H1 (cell line): ENCODE results near the gene KRTAP10-4. TPM values are rescaled to one million over a fixed set of nuclear protein-coding genes. Genes with fewer than 3 reads are reported as not detected.

Experiments used
- CTCF ChIA-PET: fragments of 300-600 bp; sonication (Branson Sonifier 250); formaldehyde crosslinking; loops from one replicate; lab custom pipeline; 2021; ENCODE audit not compliant: partially characterized antibody; lab: Charles Lee
- POLR2A ChIA-PET: fragments of 300-600 bp; sonication (Branson Sonifier 250); formaldehyde crosslinking; loops from one replicate; lab custom pipeline; 2021; ENCODE audit warnings: inconsistent platforms; ENCODE audit not compliant: partially characterized antibody; lab: Charles Lee
- DNase-seq, 2 experiments: peaks; one replicate each; pipeline versions ENCODE4 v3.0.0 to v3.0.0-alpha.2; 2010 to 2022; ENCODE audit warnings: low spot score in 2 of 2, low read depth in 1 of 2, mixed read lengths in 1 of 2
- FAIRE-seq: peaks from 2 replicates; lab custom pipeline; 2011; peaks lifted over from hg19 to GRCh38; lab: Jason Lieb, UNC
- H2AFZ ChIP-seq: 2 replicates; pipeline ENCODE4 v1.8.1; 2012; ENCODE audit warnings: low read length, inconsistent platforms
- H2AK5ac ChIP-seq: 2 replicates; pipeline ENCODE4 v1.6.1; 2013; ENCODE audit warnings: low read depth, low read length
- H2BK120ac ChIP-seq: replicated peaks from 2 replicates; pipeline ENCODE3; 2013; ENCODE audit warnings: low read depth, low read length, inconsistent platforms
- H2BK12ac ChIP-seq: 2 replicates; pipeline ENCODE4 v1.6.1; 2013; ENCODE audit warnings: low read depth, low read length
- H2BK15ac ChIP-seq: 2 replicates; pipeline ENCODE4 v1.6.1; 2013; ENCODE audit warnings: low read length
- H2BK20ac ChIP-seq: 2 replicates; pipeline ENCODE4 v1.6.1; 2013; ENCODE audit warnings: low read length
- H2BK5ac ChIP-seq: 2 replicates; pipeline ENCODE4 v1.6.1; 2013; ENCODE audit warnings: low read depth, low read length
- H3K14ac ChIP-seq: 2 replicates; pipeline ENCODE4 v1.6.1; 2013; ENCODE audit warnings: inconsistent platforms; ENCODE audit not compliant: insufficient read length
- H3K18ac ChIP-seq: 2 replicates; pipeline ENCODE4 v1.6.1; 2013; ENCODE audit warnings: low read length; ENCODE audit errors: extremely low read depth
- H3K23ac ChIP-seq: 2 replicates; pipeline ENCODE4 v1.6.1; 2013; ENCODE audit warnings: inconsistent platforms; ENCODE audit not compliant: insufficient read length
- H3K23me2 ChIP-seq: 2 replicates; pipeline ENCODE4 v1.6.1; 2013; ENCODE audit warnings: low read depth, low read length
- H3K27ac ChIP-seq: 2 replicates; pipeline ENCODE4 v1.6.1; 2011; ENCODE audit warnings: low read depth, low read length, inconsistent platforms
- H3K27me3 ChIP-seq, 4 experiments: replicated peaks in 1 of 4; 1 replicate in 1 of 4; 2 replicates in 3 of 4; pipeline versions ENCODE4 v1.6.1 to v1.8.1; 2011 to 2013; ENCODE audit warnings: low read length in 3 of 4, mild to moderate bottlenecking in 3 of 4, inconsistent platforms in 2 of 4, mixed read lengths in 2 of 4, moderate library complexity in 1 of 4; ENCODE audit not compliant: control insufficient read depth in 3 of 4, insufficient read depth in 3 of 4; ENCODE audit errors: extremely low read depth in 1 of 4
- H3K36me3 ChIP-seq, 4 experiments: 2 replicates each; pipeline versions ENCODE4 v1.6.1 to v1.8.1; 2011 to 2013; ENCODE audit warnings: mild to moderate bottlenecking in 4 of 4, low read length in 3 of 4, moderate library complexity in 2 of 4, control low read depth in 1 of 4, inconsistent platforms in 1 of 4; ENCODE audit not compliant: insufficient read depth in 4 of 4, control insufficient read depth in 2 of 4
- H3K4ac ChIP-seq: replicated peaks from 2 replicates; pipeline ENCODE3; 2013; ENCODE audit warnings: low read length, low read depth, mixed read lengths, inconsistent platforms; ENCODE audit not compliant: insufficient read length
- H3K4me1 ChIP-seq, 4 experiments: replicated peaks in 1 of 4; 1 replicate in 1 of 4; 2 replicates in 3 of 4; pipeline versions ENCODE4 v1.6.1 to v1.8.1; 2011 to 2013; ENCODE audit warnings: low read length in 3 of 4, inconsistent platforms in 2 of 4, mixed read lengths in 1 of 4; ENCODE audit not compliant: insufficient read depth in 4 of 4, control insufficient read depth in 3 of 4
- H3K4me2 ChIP-seq, 2 experiments: 2 replicates each; pipeline versions ENCODE4 v1.6.1 to v1.8.1; 2011 to 2013; ENCODE audit warnings: low read depth in 2 of 2, low read length in 2 of 2, control low read depth in 1 of 2, inconsistent platforms in 1 of 2, mild to moderate bottlenecking in 1 of 2; ENCODE audit not compliant: insufficient read depth in 1 of 2
- H3K4me3 ChIP-seq, 4 experiments: fragments of 200-600, 300-600 bp in 1 of 4; sonication (generic), shearing (Covaris generic), sonication (Bioruptor Twin) in 1 of 4; 2 replicates each; pipeline versions ENCODE4 v1.5.1 to v1.8.1; 2011 to 2016; ENCODE audit warnings: low read length in 4 of 4, low read depth in 3 of 4, control low read depth in 2 of 4, inconsistent platforms in 2 of 4, mild to moderate bottlenecking in 2 of 4, mixed read lengths in 1 of 4, moderate library complexity in 1 of 4; ENCODE audit not compliant: insufficient read depth in 2 of 4; ENCODE audit errors: extremely low read depth in 1 of 4
- H3K56ac ChIP-seq: replicated peaks from 2 replicates; pipeline ENCODE3; 2013; ENCODE audit warnings: low read depth, mild to moderate bottlenecking, mixed read lengths, low read length, inconsistent platforms; ENCODE audit not compliant: insufficient read length
- H3K79me1 ChIP-seq: 2 replicates; pipeline ENCODE4 v1.6.1; 2013; ENCODE audit warnings: low read depth, low read length, control low read depth
- H3K79me2 ChIP-seq, 2 experiments: 2 replicates each; pipeline versions ENCODE4 v1.6.1 to v1.8.1; 2012 to 2013; ENCODE audit warnings: low read length in 2 of 2, mild to moderate bottlenecking in 2 of 2, inconsistent platforms in 1 of 2; ENCODE audit not compliant: insufficient read depth in 2 of 2, control insufficient read depth in 1 of 2
- H3K9ac ChIP-seq, 4 experiments: replicated peaks in 1 of 4; 1 replicate in 1 of 4; 2 replicates in 3 of 4; pipeline versions ENCODE4 v1.6.1 to v1.8.1; 2011 to 2013; ENCODE audit warnings: low read depth in 3 of 4, low read length in 3 of 4, control low read depth in 2 of 4, mild to moderate bottlenecking in 2 of 4, moderate library complexity in 2 of 4, inconsistent platforms in 1 of 4; ENCODE audit errors: extremely low read depth in 1 of 4
- H3K9me3 ChIP-seq, 2 experiments: 2 replicates each; pipeline versions ENCODE4 v1.6.1 to v1.8.1; 2012 to 2013; ENCODE audit warnings: mild to moderate bottlenecking in 2 of 2, moderate library complexity in 2 of 2, control low read depth in 1 of 2, inconsistent platforms in 1 of 2, low read depth in 1 of 2, low read length in 1 of 2, mixed read lengths in 1 of 2; ENCODE audit not compliant: insufficient read depth in 2 of 2
- H4K20me1 ChIP-seq, 2 experiments: replicated peaks in 1 of 2; 2 replicates each; pipeline versions ENCODE3 to v1.8.1; 2011 to 2013; ENCODE audit warnings: inconsistent platforms in 2 of 2, low read length in 2 of 2, mild to moderate bottlenecking in 1 of 2; ENCODE audit not compliant: insufficient read depth in 2 of 2, control insufficient read depth in 1 of 2
- H4K5ac ChIP-seq: 2 replicates; pipeline ENCODE4 v1.6.1; 2013; ENCODE audit warnings: low read length, low read depth, mixed read lengths, inconsistent platforms; ENCODE audit not compliant: insufficient read length
- H4K8ac ChIP-seq: 2 replicates; pipeline ENCODE4 v1.8.0; 2013; ENCODE audit warnings: mild to moderate bottlenecking, moderate library complexity, low read length, inconsistent platforms; ENCODE audit not compliant: insufficient read depth; ENCODE audit errors: extremely low read depth
- H4K91ac ChIP-seq: replicated peaks from 2 replicates; pipeline ENCODE3; 2013; ENCODE audit warnings: low read length, mixed read lengths, inconsistent platforms; ENCODE audit not compliant: insufficient read length
- CBX8 ChIP-seq: fragments of 300-800, 300-1000 bp; sonication (generic); IDR thresholded peaks from 2 replicates; pipeline ENCODE4 v1.7.1; 2016; ENCODE audit warnings: low read depth, low read length, borderline replicate concordance
- EZH2 ChIP-seq: fragments of 200-600 bp; sonication (generic); IDR thresholded peaks from 2 replicates; pipeline ENCODE4 v1.7.1; 2012; ENCODE audit warnings: low read depth, mild to moderate bottlenecking, moderate library complexity, low read length, inconsistent platforms; ENCODE audit not compliant: severe bottlenecking
- KDM5A ChIP-seq: fragments of 200-600 bp; IDR thresholded peaks from 2 replicates; pipeline ENCODE4 v1.7.1; 2012; ENCODE audit warnings: mild to moderate bottlenecking, low read length, inconsistent platforms, mixed read lengths
- MAFK ChIP-seq: IDR thresholded peaks from 2 replicates; pipeline ENCODE4 v1.6.1; 2012; ENCODE audit warnings: low read depth, mild to moderate bottlenecking, improper control_type of control experiment, low read length
- POLR2A ChIP-seq, 2 experiments: IDR thresholded peaks; 1 replicate in 1 of 2; 2 replicates in 1 of 2; pipeline ENCODE4 v1.6.1; 2011; ENCODE audit warnings: low read depth in 2 of 2, low read length in 2 of 2, mild to moderate bottlenecking in 2 of 2; ENCODE audit errors: control extremely low read depth in 1 of 2
- RNF2 ChIP-seq: fragments of 200-900, 300-1000 bp; sonication (generic); IDR thresholded peaks from 2 replicates; pipeline ENCODE4 v1.7.1; 2016; ENCODE audit warnings: borderline replicate concordance, low read depth, mild to moderate bottlenecking, antibody characterized with exemption, low read length; ENCODE audit not compliant: poor library complexity, severe bottlenecking; ENCODE audit errors: missing control alignments
- RXRA ChIP-seq: IDR thresholded peaks from 2 replicates; pipeline ENCODE4 v1.6.1; 2011; ENCODE audit warnings: low read depth, mild to moderate bottlenecking, low read length, moderate library complexity; ENCODE audit not compliant: insufficient read depth
- SIN3A ChIP-seq, 2 experiments: IDR thresholded peaks in 1 of 2; conservative IDR thresholded peaks in 1 of 2; 2 replicates each; pipeline ENCODE4 v1.6.1; 2011 to 2012; ENCODE audit warnings: low read length in 2 of 2, improper control_type of control experiment in 1 of 2, low read depth in 1 of 2, mild to moderate bottlenecking in 1 of 2
- SIX5 ChIP-seq: IDR thresholded peaks from 2 replicates; pipeline ENCODE4 v1.6.1; 2011; ENCODE audit warnings: mild to moderate bottlenecking, low read depth, low read length
- SUZ12 ChIP-seq: fragments of 200-600 bp; sonication (generic); IDR thresholded peaks from 2 replicates; pipeline ENCODE4 v1.6.1; 2012; ENCODE audit warnings: mild to moderate bottlenecking, inconsistent platforms, low read length, moderate library complexity, mixed read lengths
- TAF1 ChIP-seq: IDR thresholded peaks from 2 replicates; pipeline ENCODE4 v1.6.1; 2011; ENCODE audit warnings: mild to moderate bottlenecking, low read depth, low read length
- TBP ChIP-seq: IDR thresholded peaks from 2 replicates; pipeline ENCODE4 v1.6.1; 2011; ENCODE audit warnings: low read depth, low read length, improper control_type of control experiment
- TEAD4 ChIP-seq: IDR thresholded peaks from 2 replicates; pipeline ENCODE4 v1.6.1; 2012; ENCODE audit warnings: low read depth, low read length, inconsistent platforms, mixed read lengths
- YY1 ChIP-seq: IDR thresholded peaks from 2 replicates; pipeline ENCODE4 v1.6.1; 2011; ENCODE audit warnings: low read depth, mild to moderate bottlenecking, low read length
- WGBS, 2 experiments: shearing (Covaris generic) in 1 of 2; methylation state at CpG; one replicate each; pipeline versions ENCODE4 v1.1.6 to v1.1.7; 2013 to 2015; ENCODE audit warnings: low lambda C conversion rate in 2 of 2, mixed read lengths in 2 of 2, inconsistent platforms in 1 of 2, low coverage in 1 of 2, missing lambda C conversion rate in 1 of 2; ENCODE audit not compliant: insufficient replicate concordance in 2 of 2, insufficient coverage in 1 of 2, insufficient read length in 1 of 2; ENCODE audit errors: extremely low coverage in 1 of 2, missing lambda C conversion rate in 1 of 2; 5-methylcytosine and 5-hydroxymethylcytosine counted together
- polyA plus RNA-seq, 7 experiments: library from polyadenylated mRNA; depleted of rRNA in 3 of 7; stranded (reverse) in 5 of 7; unstranded in 2 of 7; fragments of >200 nt in 5 of 7; fragments of 200-250 nt in 2 of 7; gene quantifications; 1 replicate in 5 of 7; 2 replicates in 1 of 7; 4 replicates in 1 of 7; pipeline versions ENCODE4 v1.2.1 to v1.2.3, GENCODE V29; 2011 to 2013; ENCODE audit warnings: missing spikeins in 2 of 7, mixed read lengths in 2 of 7
- total RNA-seq: library from RNA; stranded (reverse); fragmentation: NEBNext Ultra II Directional; extraction: Animal tissue kit (Norgen Biotek cat#: 25700); gene quantifications from 2 replicates; pipeline ENCODE4 v1.2.1, GENCODE V29; 2021

KRTAP10-4 gene
- total and polyA plus RNA-seq, 2 of the 8 experiments (the other 6 are each of a cell fraction or from before 2014, with no cell fraction given), result not detected

DNA sequence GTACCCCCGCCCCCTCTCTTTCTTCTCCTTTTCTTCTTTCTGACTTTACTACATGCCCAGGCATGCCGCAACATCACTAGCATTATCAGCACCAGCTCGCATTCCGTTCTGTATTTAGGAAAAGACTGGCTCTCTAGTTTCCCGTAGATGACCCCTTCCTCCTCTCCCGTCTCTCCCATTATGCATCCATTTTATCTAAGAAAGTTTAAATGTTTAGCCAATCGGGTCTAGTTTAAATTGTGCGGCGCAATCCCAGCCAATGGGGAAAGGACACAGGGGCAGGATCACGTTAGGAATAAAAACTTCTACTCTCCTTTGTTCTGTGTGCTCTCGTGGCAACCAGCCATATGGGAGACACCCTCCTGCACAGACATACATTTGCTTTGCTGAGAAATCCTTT is 24.5 kb downstream of the KRTAP10-4 start:
- Histone ChIP-seq H3K79me2 (no peaks in the 10 kb centered on the region), H2BK5ac (peak overlapping the region; percentile 86), H2BK15ac (no peak overlapping the region), H4K20me1 (no peaks in the 10 kb centered on the region), H3K4me2 (no peak overlapping the region; a peak in 1 of 4 replicates), H4K8ac (no peak overlapping the region), H3K9me3 (no peaks in the 10 kb centered on the region), H2BK20ac (peak overlapping the region; percentile 92), H4K5ac (peak overlapping the region; percentile 51), H2AFZ (no peak overlapping the region), H3K79me1 (no peaks in the 10 kb centered on the region), H2BK120ac (peak overlapping the region; percentile 97), H3K36me3 (no peaks in the 10 kb centered on the region), H3K18ac (no peak overlapping the region), H3K23ac (no peak overlapping the region), H3K4me1 (peaks cover 2 to 11% (median 6%) of the 10 kb centered on the region in 4 experiments), H3K23me2 (no peaks in the 10 kb centered on the region), H3K56ac (no peak overlapping the region), H3K4ac (no peak overlapping the region), H3K27ac (peak overlapping the region; percentile 74; the same call in 1 of the 2 replicates), H3K14ac (no peak overlapping the region), H3K9ac (0 out of 7 replicates have a peak overlapping the region, but pooled peaks of 1 of the 4 experiments have one; percentile 24), H3K4me3 (no peak overlapping the region), H2BK12ac (peak overlapping the region; percentile 85; the same call in 1 of the 2 replicates), H2AK5ac (0 out of 2 replicates have a peak overlapping the region, but pooled peaks have one; percentile 88), H3K27me3 (no peaks in the 10 kb centered on the region), H4K91ac (peak overlapping the region; percentile 72)
- FAIRE-seq (no peak), DNase-seq (peak in 1 of 2 experiments; percentile 47)
- TF ChIP-seq RNF2, result no peak
- no peak for TF ChIP-seq SIX5
- TF ChIP-seq TAF1, result peak; percentile 43; the same call in 1 of the 2 replicates
- peak in 1 of 2 experiments; percentile 51; a peak in 1 of 3 replicates for TF ChIP-seq POLR2A (IDR thresholded peaks at IDR 0.05; ENCODE audit: control extremely low read depth in 1 of 2, low read depth in 2 of 2, low read length in 2 of 2)
- TF ChIP-seq SUZ12, result no peak
- no peak for TF ChIP-seq SIN3A (conservative IDR thresholded peaks at IDR 0.05 in 1 of 2, IDR thresholded peaks at IDR 0.05 in 1 of 2; ENCODE audit: low read depth in 1 of 2, low read length in 2 of 2)
- TF ChIP-seq EZH2, result no peak
- TF ChIP-seq TBP, result no peak
- TF ChIP-seq KDM5A, result no peak
- no peak for TF ChIP-seq YY1
- no peak for TF ChIP-seq MAFK
- TF ChIP-seq TEAD4, result no peak
- no peak for TF ChIP-seq RXRA
- TF ChIP-seq CBX8, result no peak
- ChIA-PET CTCF (no interaction called here), POLR2A (interaction anchor here (0.7 kb wide), 1 partner anchor 203 kb away, joined by 3 read pairs; no protein-coding TSS in a partner anchor)
- WGBS, 2 experiments, result 52% methylated on average over 11 of the region's 11 CpGs; no CpG with 5 or more reads in 1 of the 2 experiments
